WERI-Rb-1 (cell line): ENCODE results near the gene MEGF9.

Experiments
- DNase-seq: peaks from one replicate; pipeline ENCODE4 v3.0.0-alpha.2; 2020
- H3K27ac ChIP-seq: fragments of 250-450 bp; sonication (Bioruptor Pico); 2 replicates; pipeline ENCODE4 v1.5.1; 2020; ENCODE audit warnings: mild to moderate bottlenecking, moderate library complexity
- H3K27me3 ChIP-seq: fragments of 250-450 bp; sonication (Bioruptor Pico); 2 replicates; pipeline ENCODE4 v1.5.1; 2021; ENCODE audit warnings: mild to moderate bottlenecking, low read depth, moderate library complexity; ENCODE audit not compliant: insufficient read depth, severe bottlenecking
- H3K36me3 ChIP-seq: fragments of 250-450 bp; sonication (Bioruptor Pico); 2 replicates; pipeline ENCODE4 v1.5.1; 2020; ENCODE audit warnings: mild to moderate bottlenecking, moderate library complexity
- H3K4me3 ChIP-seq: 2 replicates; pipeline ENCODE4 v1.5.1; 2011; ENCODE audit warnings: low read depth, mild to moderate bottlenecking, control low read depth, low read length
- H3K9me3 ChIP-seq: fragments of 250-450 bp; sonication (Bioruptor Pico); 2 replicates; pipeline ENCODE4 v1.5.1; 2021; ENCODE audit warnings: mild to moderate bottlenecking, moderate library complexity; ENCODE audit not compliant: severe bottlenecking
- TF ChIP-seq, protein P1 (sequence below): IDR thresholded peaks from 2 replicates; pipeline ENCODE4 v1.5.1; 2011; ENCODE audit warnings: low read depth, mild to moderate bottlenecking, control low read depth, inconsistent platforms, low read length

Gene MEGF9

DNA sequence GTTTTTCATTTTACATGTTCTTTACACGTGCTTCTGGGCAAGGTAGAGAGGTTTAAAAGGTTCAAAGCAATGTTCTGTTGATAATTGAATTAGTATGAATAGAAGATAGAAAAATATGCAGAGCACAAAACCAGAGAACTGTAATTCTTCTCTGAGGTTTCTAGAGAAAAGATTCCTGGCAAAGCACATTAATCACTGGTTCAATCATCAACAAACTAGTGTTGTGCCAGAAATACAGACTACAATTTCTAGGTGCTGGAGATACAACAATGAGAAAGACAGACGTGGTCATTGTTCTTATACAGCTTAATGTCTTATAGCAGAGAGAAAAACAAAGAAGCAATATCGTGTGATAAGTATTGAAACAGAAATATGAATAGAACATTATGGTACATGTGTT is 25.5 kb downstream of the MEGF9 start:
- no peak overlapping the region for H3K27ac ChIP-seq
- TF ChIP-seq, protein P1, sequence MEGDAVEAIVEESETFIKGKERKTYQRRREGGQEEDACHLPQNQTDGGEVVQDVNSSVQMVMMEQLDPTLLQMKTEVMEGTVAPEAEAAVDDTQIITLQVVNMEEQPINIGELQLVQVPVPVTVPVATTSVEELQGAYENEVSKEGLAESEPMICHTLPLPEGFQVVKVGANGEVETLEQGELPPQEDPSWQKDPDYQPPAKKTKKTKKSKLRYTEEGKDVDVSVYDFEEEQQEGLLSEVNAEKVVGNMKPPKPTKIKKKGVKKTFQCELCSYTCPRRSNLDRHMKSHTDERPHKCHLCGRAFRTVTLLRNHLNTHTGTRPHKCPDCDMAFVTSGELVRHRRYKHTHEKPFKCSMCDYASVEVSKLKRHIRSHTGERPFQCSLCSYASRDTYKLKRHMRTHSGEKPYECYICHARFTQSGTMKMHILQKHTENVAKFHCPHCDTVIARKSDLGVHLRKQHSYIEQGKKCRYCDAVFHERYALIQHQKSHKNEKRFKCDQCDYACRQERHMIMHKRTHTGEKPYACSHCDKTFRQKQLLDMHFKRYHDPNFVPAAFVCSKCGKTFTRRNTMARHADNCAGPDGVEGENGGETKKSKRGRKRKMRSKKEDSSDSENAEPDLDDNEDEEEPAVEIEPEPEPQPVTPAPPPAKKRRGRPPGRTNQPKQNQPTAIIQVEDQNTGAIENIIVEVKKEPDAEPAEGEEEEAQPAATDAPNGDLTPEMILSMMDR = no peak
- H3K36me3 ChIP-seq = no peaks in the 10 kb centered on the region
- H3K27me3 ChIP-seq = no peaks in the 10 kb centered on the region
- no peaks in the 10 kb centered on the region for H3K9me3 ChIP-seq
- no peak for DNase-seq
- no peak overlapping the region for H3K4me3 ChIP-seq

DNA sequence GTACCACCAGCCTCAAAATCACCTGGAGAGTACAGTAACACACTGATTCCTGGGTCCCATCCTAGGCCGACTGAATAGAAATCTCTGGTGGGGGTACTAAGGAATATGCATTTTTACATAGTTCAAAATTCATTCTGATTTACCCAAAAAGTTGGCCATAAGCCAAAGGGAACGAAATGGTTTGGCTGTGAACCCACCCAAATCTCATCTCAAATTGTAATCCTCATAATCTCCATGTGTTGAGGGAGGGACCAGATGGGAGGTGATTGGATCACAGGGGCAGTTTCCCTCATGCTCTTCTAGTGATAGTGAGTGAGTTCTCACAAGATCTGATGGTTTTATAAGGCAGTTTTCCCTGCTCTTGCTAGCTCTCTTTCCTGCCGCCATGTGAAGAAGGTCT is 31.1 kb downstream of the MEGF9 start:
- no peaks in the 10 kb centered on the region for H3K27me3 ChIP-seq
- TF ChIP-seq, protein P1 = no peak
- no peak overlapping the region for H3K27ac ChIP-seq
- no peaks in the 10 kb centered on the region; the same call in 1 of the 2 replicates for H3K36me3 ChIP-seq
- peak; percentile 18 for DNase-seq
- no peaks in the 10 kb centered on the region for H3K9me3 ChIP-seq
- H3K4me3 ChIP-seq = no peak overlapping the region

DNA sequence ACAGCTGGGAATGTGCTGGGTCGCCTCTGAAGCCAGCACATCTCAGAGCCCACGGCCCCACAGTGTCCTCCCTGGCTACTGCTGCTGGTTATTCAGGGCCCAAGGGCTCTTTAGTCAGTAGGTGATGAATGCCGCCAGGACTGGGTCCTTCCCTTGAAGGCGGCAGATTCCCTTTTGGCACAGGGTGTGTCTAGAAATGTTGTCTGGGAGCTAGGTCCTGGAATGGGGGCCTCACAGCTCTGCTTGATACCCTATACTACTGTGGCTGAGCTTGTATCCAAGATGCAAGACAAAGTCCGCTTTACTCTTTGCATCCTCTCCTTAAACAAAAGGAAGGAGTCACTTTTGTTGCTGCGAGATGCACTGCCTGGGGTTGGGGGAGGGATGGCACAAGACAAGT is 33.1 kb downstream of the MEGF9 start:
- no peak for DNase-seq
- Histone ChIP-seq H3K4me3 (no peak overlapping the region), H3K27me3 (no peaks in the 10 kb centered on the region), H3K36me3 (no peaks in the 10 kb centered on the region; the same call in 1 of the 2 replicates), H3K9me3 (no peaks in the 10 kb centered on the region), H3K27ac (no peak overlapping the region)
- TF ChIP-seq, protein P1 = no peak

DNA sequence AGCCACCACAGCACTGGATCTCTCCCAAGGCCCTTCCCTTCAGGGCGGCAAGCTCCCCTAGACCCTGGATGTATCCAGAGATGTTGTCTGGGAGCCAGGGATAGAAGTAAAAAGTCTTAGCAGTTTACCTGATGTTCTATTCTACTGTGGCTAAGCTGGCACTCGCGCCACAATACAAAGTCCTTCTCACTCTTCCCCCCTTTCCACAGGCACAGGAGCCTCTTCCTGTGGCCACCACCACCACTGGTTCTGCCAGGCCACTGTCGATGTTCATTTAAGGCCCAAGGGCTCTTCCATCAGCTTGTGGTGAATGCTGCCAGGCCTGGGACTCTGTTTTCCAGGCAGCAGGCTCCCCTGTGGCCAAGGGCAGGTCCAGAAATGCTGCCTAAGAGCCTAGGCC is 33.7 kb downstream of the MEGF9 start:
- Histone ChIP-seq H3K27me3 (no peaks in the 10 kb centered on the region), H3K9me3 (no peaks in the 10 kb centered on the region), H3K27ac (no peak overlapping the region), H3K36me3 (no peaks in the 10 kb centered on the region; the same call in 1 of the 2 replicates), H3K4me3 (no peak overlapping the region)
- DNase-seq = no peak
- TF ChIP-seq, protein P1 = no peak

DNA sequence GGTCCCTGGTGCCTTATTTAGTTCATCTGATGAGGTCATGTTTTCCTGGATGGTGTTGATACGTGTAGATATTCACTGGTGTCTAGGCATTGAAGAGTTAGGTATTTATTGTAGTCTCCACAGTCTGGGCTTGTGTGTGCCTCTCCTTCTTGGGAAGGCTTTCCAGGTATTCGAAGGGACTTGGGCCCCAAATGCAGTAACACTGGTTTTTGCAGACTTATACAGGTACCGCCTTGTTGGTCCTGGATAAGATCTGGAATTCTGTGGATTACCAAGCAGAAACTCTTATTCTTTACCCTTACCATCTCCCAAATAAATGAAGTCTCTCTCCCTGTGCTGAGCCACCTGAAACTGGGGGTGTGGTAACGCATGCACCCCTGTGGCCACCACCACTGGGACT is 34.1 kb downstream of the MEGF9 start:
- H3K4me3 ChIP-seq = no peak overlapping the region
- H3K36me3 ChIP-seq = no peaks in the 10 kb centered on the region; the same call in 1 of the 2 replicates
- no peak for DNase-seq
- H3K27me3 ChIP-seq = no peaks in the 10 kb centered on the region
- no peaks in the 10 kb centered on the region for H3K9me3 ChIP-seq
- TF ChIP-seq, protein P1 = no peak
- no peak overlapping the region for H3K27ac ChIP-seq

DNA sequence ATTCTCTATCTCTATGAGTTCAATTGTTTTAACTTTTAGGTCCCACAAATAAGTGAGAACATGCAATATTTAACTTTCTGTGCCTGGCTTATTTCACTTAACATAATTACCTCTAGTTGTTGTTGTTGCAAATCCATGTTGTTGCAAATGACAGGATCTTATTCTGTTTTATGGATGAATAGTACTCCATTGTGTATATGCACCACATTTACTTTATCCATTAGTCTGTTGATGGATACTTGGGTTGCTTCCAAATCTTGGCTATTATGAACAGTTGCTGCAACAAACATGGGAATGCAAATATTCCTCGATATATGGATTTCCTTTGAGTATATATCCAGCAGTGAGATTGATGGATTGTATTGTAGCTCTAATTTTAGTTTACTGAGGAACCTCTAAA is 36.3 kb downstream of the MEGF9 start:
- Histone ChIP-seq H3K27ac (no peak overlapping the region), H3K27me3 (no peaks in the 10 kb centered on the region), H3K4me3 (no peak overlapping the region), H3K36me3 (no peaks in the 10 kb centered on the region; the same call in 1 of the 2 replicates), H3K9me3 (no peaks in the 10 kb centered on the region)
- DNase-seq = no peak
- TF ChIP-seq, protein P1 = no peak
